Activated CD8-positive, alpha-beta memory T cell treated with anti-CD3 and anti-CD28 coated beads for 48 hours (primary cell): Measurements from ENCODE around the gene ENO3.

Source experiments
- DNase-seq, 3 experiments: peaks; one replicate each; pipeline ENCODE4 v3.0.0-alpha.2; 2020; ENCODE audit warnings: low read depth in 2 of 3, low spot score in 2 of 3

ENO3 gene

GRCh38 chr17:4936436-4936835 is 14.5 kb upstream of the ENO3 start:
- DNase-seq: no peak

- no peak for DNase-seq
Observed at GRCh38 chr17:4937553-4937952, 13.4 kb upstream of the ENO3 start.

GRCh38 chr17:4938069-4938491 is 12.8 kb upstream of the ENO3 start:
- DNase-seq: no peak

DNA sequence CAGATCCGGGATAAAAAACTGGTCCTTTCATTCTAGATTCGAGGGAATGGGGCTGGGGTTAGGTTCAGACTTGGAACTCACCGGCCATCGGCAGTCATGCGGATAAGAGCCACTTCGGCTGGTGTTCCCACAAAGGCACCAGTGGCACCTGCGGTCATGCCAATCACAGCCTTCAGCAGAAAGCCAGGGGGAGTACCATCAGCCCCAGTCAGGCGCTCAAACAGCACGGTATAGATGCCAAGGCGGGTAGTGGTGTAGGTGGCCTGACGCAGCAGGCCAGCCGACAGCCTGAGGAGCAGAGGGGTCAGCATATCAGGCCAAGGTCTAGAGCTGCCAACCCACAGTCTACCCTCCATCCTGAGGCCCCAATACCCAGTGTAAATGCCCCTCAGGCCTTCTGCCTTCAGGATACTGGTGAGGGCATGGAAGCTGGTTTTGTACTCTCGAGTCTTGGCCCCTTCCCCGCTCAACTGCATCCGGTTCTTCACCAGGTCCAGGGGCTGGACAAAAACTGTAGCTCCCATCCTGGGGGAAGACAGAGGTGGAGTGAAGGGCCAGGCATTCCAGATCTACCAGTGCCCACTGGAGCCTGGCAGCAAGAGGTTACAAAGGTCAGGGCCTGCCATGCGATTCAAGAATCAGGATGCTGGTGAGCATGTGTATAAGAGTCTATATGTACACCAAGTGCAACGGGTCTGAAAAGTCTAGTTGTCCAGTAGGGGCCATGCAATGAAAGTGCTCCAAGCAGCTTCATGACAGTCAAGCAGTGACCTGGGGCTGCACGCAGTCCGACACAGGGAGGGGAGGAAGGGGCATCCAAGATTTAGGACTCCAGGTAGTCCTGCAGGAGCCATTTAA is 12.0 kb upstream of the ENO3 start:
- DNase-seq: no peak

GRCh38 chr17:4939546-4939795 is 11.4 kb upstream of the ENO3 start:
- DNase-seq: no peak

DNA sequence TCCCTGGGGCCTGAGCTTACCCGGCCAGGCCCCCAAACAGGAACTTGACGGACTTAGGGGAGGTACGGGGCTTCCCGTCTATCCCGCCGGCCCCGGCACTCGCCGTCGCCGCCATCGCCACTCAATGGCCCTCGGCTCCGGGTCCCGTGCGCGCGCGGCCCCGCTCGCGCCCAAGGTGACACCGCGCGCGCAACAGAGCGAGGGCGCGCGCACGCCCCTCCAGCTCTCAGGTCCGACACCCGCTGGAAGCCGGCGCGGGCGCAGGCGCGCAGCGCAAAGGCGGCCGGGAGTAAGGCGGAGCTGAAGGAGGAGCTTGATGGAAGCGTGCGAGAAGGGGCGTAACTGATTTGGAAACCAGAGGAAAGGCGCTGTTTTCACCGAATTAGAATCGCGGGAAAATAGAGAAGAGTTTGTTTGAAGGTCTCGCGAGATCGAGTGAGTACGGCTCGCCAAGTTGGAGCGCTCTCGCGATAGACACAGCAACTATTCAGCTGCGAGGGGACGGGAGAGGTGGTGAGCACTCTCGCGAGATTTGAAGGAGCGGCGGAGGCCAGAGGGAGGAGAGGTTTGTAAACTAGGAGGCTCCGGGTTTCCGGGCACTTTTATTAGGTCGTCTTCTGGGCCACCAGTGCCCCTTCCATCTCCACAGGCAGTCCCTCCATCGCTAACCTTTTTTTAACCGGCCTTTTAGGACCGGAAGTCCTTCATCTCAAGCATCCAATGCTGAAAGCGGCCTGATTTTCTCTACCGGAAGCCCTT is 10.9 kb upstream of the ENO3 start, which contains the start of the genes RNF167 and SLC25A11:
Gene RNF167, plus strand, starts transcription at position 473 of the 759 bp plus-strand sequence. CDS start 642 bp downstream, outside the sequence.
Gene SLC25A11, minus strand, starts transcription at position 251 of the 759 bp plus-strand sequence. Its CDS starts 136 bp downstream, at position 115.
- peak; percentile 78 to 96 (median 85) for DNase-seq

- peak in 1 of 3 experiments; percentile 26 for DNase-seq
Observed at GRCh38 chr17:4940555-4941318, 10.2 kb upstream of the ENO3 start.

DNA sequence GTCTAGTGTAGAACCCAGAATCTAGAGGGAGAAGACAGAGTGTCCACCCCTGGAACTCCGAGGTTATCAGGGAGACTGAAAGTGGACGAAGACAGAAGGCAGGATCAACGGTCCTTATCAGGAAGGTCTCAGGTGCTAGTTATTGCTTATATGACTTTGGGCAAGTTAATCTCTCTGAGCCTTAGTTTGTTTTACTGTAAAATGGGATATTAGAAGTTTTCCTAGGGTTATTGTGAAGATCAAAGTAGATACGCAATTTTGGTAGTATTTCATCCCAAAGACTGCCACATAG is 9.7 kb upstream of the ENO3 start:
- DNase-seq: no peak

GRCh38 chr17:4942760-4943508 is 8.0 kb upstream of the ENO3 start:
- DNase-seq: no peak

GRCh38 chr17:4944163-4944553 is 6.8 kb upstream of the ENO3 start:
- DNase-seq: peak in 1 of 3 experiments; percentile 27

- peak in 1 of 3 experiments; percentile 25 for DNase-seq
Observed at GRCh38 chr17:4944554-4945175, 6.3 kb upstream of the ENO3 start.

- peak; percentile 64 to 75 (median 68) for DNase-seq
Observed at GRCh38 chr17:4945176-4945943, 5.6 kb upstream of the ENO3 start.

- no peak for DNase-seq
Observed at GRCh38 chr17:4945944-4946280, 5.0 kb upstream of the ENO3 start.

GRCh38 chr17:4946312-4946976 is 4.5 kb upstream of the ENO3 start:
- DNase-seq: no peak

DNA sequence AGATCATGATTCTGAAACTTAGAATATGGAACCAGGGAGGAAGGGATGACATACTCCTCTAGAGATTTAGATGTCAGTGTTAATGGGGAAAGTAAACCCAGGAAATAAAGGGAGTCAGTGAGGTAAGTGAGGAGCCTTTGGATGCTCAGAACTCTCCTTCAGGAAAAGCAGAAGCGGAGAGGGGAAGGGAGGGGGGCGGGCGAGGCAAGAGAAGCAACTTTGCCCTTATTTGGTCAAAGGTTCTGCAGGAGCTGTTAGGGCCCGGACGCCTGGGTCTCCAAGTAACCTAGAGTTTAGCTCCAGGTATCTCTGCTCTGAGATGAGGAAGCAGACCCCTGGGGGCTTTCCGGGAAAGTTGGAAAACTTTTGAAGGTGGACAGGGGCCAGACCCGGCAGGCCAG is 3.9 kb upstream of the ENO3 start:
- peak in 1 of 3 experiments; percentile 33 for DNase-seq

- peak; percentile 40 to 62 (median 57) for DNase-seq
Observed at GRCh38 chr17:4947411-4948165, 3.3 kb upstream of the ENO3 start.

DNA sequence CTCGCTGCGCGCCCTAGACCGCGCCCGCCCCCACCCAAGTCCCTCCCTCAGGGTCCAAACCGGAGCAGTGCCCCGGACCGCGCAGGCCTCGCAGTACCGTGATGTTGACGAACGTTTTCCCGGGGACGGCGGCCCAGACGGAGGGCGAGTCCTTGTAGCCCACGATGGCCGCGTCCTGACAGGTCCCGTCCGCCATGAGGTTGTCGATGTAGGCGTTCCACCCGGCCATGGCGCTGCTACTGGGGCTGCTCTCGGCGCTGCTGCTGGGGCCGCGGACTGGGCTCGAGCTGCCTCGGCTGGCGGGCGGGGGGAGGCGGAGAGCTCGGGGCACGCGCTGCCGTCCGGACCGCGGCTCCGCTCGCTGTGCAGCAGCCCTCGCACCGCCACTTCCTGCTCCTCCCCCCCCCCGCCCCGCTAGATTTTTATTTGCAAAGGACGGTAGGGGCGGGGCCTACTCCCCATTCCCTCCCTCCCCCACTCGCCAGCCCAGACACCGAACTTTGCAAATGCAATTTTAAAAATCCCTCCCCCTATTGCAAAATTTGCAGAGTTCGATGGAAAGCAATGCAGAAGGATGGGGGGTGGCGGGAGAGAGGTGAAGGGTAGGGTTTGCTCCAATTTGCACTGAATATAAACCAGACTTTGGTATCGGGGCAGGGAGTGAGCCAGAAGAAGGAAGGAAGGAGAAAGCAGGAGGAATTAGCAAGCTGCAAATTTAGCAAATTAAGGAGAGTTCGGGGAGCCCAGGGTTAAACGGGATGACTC is 2.6 kb upstream of the ENO3 start, which contains the start of gene PFN1:
Gene PFN1, minus strand, starts transcription at position 365 of the 765 bp plus-strand sequence. Its CDS starts 136 bp downstream, at position 229.
- peak; percentile 64 to 81 (median 69) for DNase-seq

DNA sequence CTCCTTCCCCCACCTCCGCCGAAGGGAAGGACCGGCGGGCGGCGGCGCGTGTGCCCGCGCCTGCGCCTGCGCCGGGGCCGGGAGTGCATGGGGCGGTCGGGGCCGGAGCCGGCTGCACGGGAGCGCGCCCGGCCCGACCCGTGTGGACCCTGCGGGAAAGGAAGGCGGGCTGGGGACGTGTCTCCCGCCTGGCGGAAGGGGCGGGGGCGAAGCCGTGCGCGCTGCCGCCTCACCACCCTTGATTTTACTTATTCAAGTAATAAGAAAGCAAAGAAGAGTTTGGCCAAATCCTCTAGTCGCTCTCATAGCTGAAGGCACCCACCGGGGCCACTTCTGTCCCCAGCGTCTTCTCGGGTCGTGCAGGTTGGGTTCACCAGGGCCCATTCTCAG is 2.0 kb upstream of the ENO3 start:
- peak in 2 of 3 experiments; percentile 57 to 68 for DNase-seq
